Measurements from ENCODE around the gene BTG4. TPM values are rescaled to one million over a fixed set of nuclear protein-coding genes. Genes with fewer than 3 reads are reported as not detected.

BTG4 gene
- total and polyA plus RNA-seq, 9 of the 15 experiments (the other 6 are each of a cell fraction or from before 2014, with no cell fraction given), result not detected

DNA sequence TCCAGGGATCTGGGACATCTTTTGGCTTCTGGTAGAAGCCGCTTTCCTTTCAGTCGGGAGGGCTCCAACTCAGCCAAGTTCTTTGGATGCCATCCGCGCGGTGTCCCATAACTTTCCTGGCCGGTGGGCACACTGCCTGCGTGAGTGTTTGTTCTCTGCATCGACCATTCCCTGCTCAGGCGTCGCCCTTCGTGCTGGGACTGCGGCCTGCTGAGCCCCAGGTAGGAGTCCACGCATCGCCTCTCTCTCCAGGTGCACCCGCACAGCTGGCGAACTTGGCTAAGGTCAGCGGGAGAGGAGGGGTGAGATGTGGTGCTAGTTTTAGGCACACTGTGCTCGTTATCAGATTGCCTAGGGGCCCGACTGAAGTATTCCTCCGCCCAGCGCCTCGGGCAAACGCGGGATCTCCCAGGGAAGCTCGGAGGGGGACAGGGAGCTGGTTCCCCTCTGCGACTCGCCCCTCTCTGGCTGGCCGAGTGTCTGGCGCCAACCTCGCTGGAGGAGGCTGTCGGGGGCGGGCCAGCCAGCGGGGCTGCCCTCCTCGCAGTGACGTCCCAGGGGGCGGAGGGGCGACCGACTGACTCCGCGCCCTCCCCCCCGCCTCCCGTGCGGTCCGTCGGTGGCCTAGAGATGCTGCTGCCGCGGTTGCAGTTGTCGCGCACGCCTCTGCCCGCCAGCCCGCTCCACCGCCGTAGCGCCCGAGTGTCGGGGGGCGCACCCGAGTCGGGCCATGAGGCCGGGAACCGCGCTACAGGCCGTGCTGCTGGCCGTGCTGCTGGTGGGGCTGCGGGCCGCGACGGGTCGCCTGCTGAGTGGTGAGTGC is 28.1 kb upstream of the BTG4 start, which contains the start of gene LAYN:
LAYN (plus strand) TSS at position 607 of the 823 bp plus-strand sequence; CDS start at position 731, 124 bp downstream.
- intact Hi-C loops (cut with micrococcal nuclease), result no loop called here
- ChIA-PET CTCF (ENCODE audit: low intra/inter-chr PET ratio) (no interaction called here), POLR2A (interaction anchor here (0.6 to 0.7 kb wide), 3 partner anchors 151 to 1289 kb away, joined by 3 read pairs; no protein-coding TSS in a partner anchor)
- ATAC-seq (no peak), FAIRE-seq (no peak), DNase-seq (ENCODE audit: extremely low read depth in 1 of 4, low spot score in 3 of 4) (no peak)
- no peaks in the 10 kb centered on the region for H3K9me1 ChIP-seq (ENCODE audit: control insufficient read depth, insufficient read depth, low read length)
- H3K27ac ChIP-seq (ENCODE audit: extremely low read depth, low read depth, low read length), result no peak within 1 kb of the TSS
- TF ChIP-seq ZKSCAN8 (CRISPR knock-in tag; IDR thresholded peaks at IDR 0.05) (no peak), JUND (IDR thresholded peaks at IDR 0.05; ENCODE audit: borderline replicate concordance, low read depth, low read length) (no peak), JUND (tag; IDR thresholded peaks at IDR 0.05; ENCODE audit: borderline replicate concordance, low read depth, low read length) (no peak), ZNF316 (IDR thresholded peaks at IDR 0.05) (no peak)
- H3K9me3 ChIP-seq (replicated peaks; ENCODE audit: control insufficient read depth, insufficient read depth, low read depth, low read length), result no peaks in the 10 kb centered on the region
- H3K9ac ChIP-seq (ENCODE audit: insufficient read depth in 1 of 2, low read depth in 2 of 2, low read length in 2 of 2), result no peak within 1 kb of the TSS; a peak in 1 of 4 replicates
- H4K20me1 ChIP-seq (replicated peaks; ENCODE audit: control insufficient read depth, insufficient read depth, low read length), result no peaks in the 10 kb centered on the region
- no peak within 1 kb of the TSS for H2AFZ ChIP-seq (ENCODE audit: low read depth, low read length)
- WGBS (ENCODE audit: insufficient coverage, low coverage, missing lambda C conversion rate), result 38% methylated on average over 38 of the region's 70 CpGs
- H3K79me2 ChIP-seq (ENCODE audit: control insufficient read depth, insufficient read depth, low read length), result no peaks in the 10 kb centered on the region
- H3K4me3 ChIP-seq, result no peak within 1 kb of the TSS
- no peak within 1 kb of the TSS for H3K4me2 ChIP-seq (ENCODE audit: insufficient read depth, low read length)
- peaks cover 0 to 14% of the 10 kb centered on the region in 2 experiments; a peak in 1 of 5 replicates for H3K4me1 ChIP-seq (replicated peaks in 1 of 2; ENCODE audit: control insufficient read depth in 2 of 2, insufficient read depth in 2 of 2, low read length in 2 of 2)
- in situ Hi-C loops (cut with MboI), result no loop called here
- BruUV-seq (replicated peaks), result no TSS peak
- peaks cover 19 to 43% of the 10 kb centered on the region in 2 experiments for H3K27me3 ChIP-seq (ENCODE audit: control insufficient read depth in 2 of 2, insufficient read depth in 2 of 2, low read length in 2 of 2)
- H3K36me3 ChIP-seq (ENCODE audit: control insufficient read depth, insufficient read depth, low read length), result no peaks in the 10 kb centered on the region

All from K562 (cell line).